GM12878 (cell line): ENCODE results near the gene SCLY. TPM values are rescaled to one million over a fixed set of nuclear protein-coding genes. Genes with fewer than 3 reads are reported as not detected.

Source experiments
- ATAC-seq: fragments of 200-7000 bp; cut with Tn5 transposase; 3 replicates; pipeline ENCODE4 v1.9.1; 2020; ENCODE audit warnings: mild to moderate bottlenecking, moderate library complexity
- BruUV-seq: library from RNA; stranded (reverse); fragments of 400-500 nt; replicated peaks from 2 replicates; lab custom pipeline; 2021; lab: Mats Ljungman, UMichigan
- CTCF ChIA-PET: fragments of 300-600 bp; sonication (Branson Sonifier 250); formaldehyde crosslinking; extraction: SDS; loops from one replicate; lab custom pipeline; 2021; ENCODE audit warnings: inconsistent platforms; lab: Yijun Ruan, JAX
- POLR2A ChIA-PET: fragments of 350-600 bp; formaldehyde crosslinking; extraction: SDS; loops from one replicate; lab custom pipeline; 2021; ENCODE audit warnings: inconsistent platforms; lab: Charles Lee
- RAD21 ChIA-PET: fragments of 300-600 bp; sonication (Branson Sonifier 250); formaldehyde crosslinking; loops from one replicate; lab custom pipeline; 2023; ENCODE audit warnings: antibody characterized with exemption; ENCODE audit not compliant: unreplicated experiment; lab: Charles Lee
- SMC1A ChIA-PET: fragments of 300-600 bp; sonication (Branson Sonifier 250); formaldehyde crosslinking; loops from one replicate; lab custom pipeline; 2023; ENCODE audit not compliant: unreplicated experiment, uncharacterized antibody; lab: Charles Lee
- DNase-seq: peaks from one replicate; pipeline ENCODE4 v3.0.0-alpha.2; 2011; ENCODE audit warnings: low read depth, low spot score
- FAIRE-seq: peaks from 3 replicates; lab custom pipeline; 2011; peaks lifted over from hg19 to GRCh38; lab: Jason Lieb, UNC
- H2AFZ ChIP-seq: 2 replicates; pipeline ENCODE4 v1.6.0; 2011; ENCODE audit warnings: low read depth, low read length, control low read depth; ENCODE audit not compliant: control insufficient read depth
- H3K27ac ChIP-seq: 2 replicates; pipeline ENCODE4 v1.5.1; 2011; ENCODE audit warnings: control low read depth; ENCODE audit not compliant: control insufficient read depth, insufficient read depth
- H3K27me3 ChIP-seq, 2 experiments: replicated peaks in 1 of 2; 2 replicates each; pipeline versions ENCODE4 v1.6.0 to v1.6.1; 2011; ENCODE audit warnings: low read length in 1 of 2; ENCODE audit not compliant: control insufficient read depth in 2 of 2, insufficient read depth in 2 of 2
- H3K36me3 ChIP-seq, 2 experiments: 2 replicates each; pipeline ENCODE4 v1.5.1; 2011; ENCODE audit warnings: low read length in 1 of 2; ENCODE audit not compliant: control insufficient read depth in 2 of 2, insufficient read depth in 2 of 2
- H3K4me1 ChIP-seq: 2 replicates; pipeline ENCODE4 v1.6.1; 2011; ENCODE audit warnings: mild to moderate bottlenecking, low read length, moderate library complexity, mixed read lengths; ENCODE audit not compliant: control insufficient read depth, insufficient read depth
- H3K4me2 ChIP-seq: 2 replicates; pipeline ENCODE4 v1.6.0; 2011; ENCODE audit warnings: control low read depth; ENCODE audit not compliant: control insufficient read depth, insufficient read depth
- H3K4me3 ChIP-seq: fragments of 200-600 bp; sonication (generic); 2 replicates; pipeline ENCODE4 v1.5.1; 2016
- H3K79me2 ChIP-seq: 2 replicates; pipeline ENCODE4 v1.6.0; 2011; ENCODE audit warnings: low read length; ENCODE audit not compliant: control insufficient read depth, insufficient read depth
- H3K9ac ChIP-seq: 2 replicates; pipeline ENCODE4 v1.8.0; 2011; ENCODE audit warnings: low read length, control low read depth, mixed read lengths; ENCODE audit not compliant: control insufficient read depth, insufficient read depth
- H3K9me3 ChIP-seq: replicated peaks from 3 replicates; pipeline ENCODE4 v1.5.1; 2011; ENCODE audit warnings: mild to moderate bottlenecking, low read length; ENCODE audit not compliant: control insufficient read depth, insufficient read depth
- H4K20me1 ChIP-seq: 2 replicates; pipeline ENCODE4 v1.6.0; 2011; ENCODE audit not compliant: control insufficient read depth, insufficient read depth
- BMI1 ChIP-seq: fragments of 450-650 bp; IDR thresholded peaks from 2 replicates; pipeline ENCODE4 v1.6.1; 2016; ENCODE audit warnings: mild to moderate bottlenecking, moderate library complexity, borderline replicate concordance
- BRCA1 ChIP-seq: IDR thresholded peaks from 2 replicates; pipeline ENCODE4 v1.6.1; 2011; ENCODE audit warnings: low read depth, low read length, improper control_type of control experiment
- CEBPB ChIP-seq, 2 experiments: fragments of 150-350 bp in 1 of 2; IDR thresholded peaks; 2 replicates each; pipeline ENCODE4 v1.6.1; 2012 to 2014; ENCODE audit warnings: low read depth in 2 of 2, low read length in 2 of 2, borderline replicate concordance in 1 of 2, inconsistent platforms in 1 of 2
- HDAC6 ChIP-seq: fragments of 200-600 bp; sonication (generic); IDR thresholded peaks from one replicate; pipeline ENCODE4 v1.8.0; 2017; ENCODE audit warnings: antibody characterized with exemption; ENCODE audit not compliant: unreplicated experiment
- NFYA ChIP-seq: IDR thresholded peaks from 2 replicates; pipeline ENCODE4 v1.6.1; 2011; ENCODE audit warnings: low read depth, mild to moderate bottlenecking, low read length, improper control_type of control experiment, borderline replicate concordance
- NFYB ChIP-seq: IDR thresholded peaks from 2 replicates; pipeline ENCODE4 v1.6.1; 2011; ENCODE audit warnings: low read depth, mild to moderate bottlenecking, low read length, improper control_type of control experiment, moderate library complexity; ENCODE audit not compliant: insufficient read depth
- TAF1 ChIP-seq: IDR thresholded peaks from 2 replicates; pipeline ENCODE4 v1.6.1; 2011; ENCODE audit warnings: mild to moderate bottlenecking, low read depth, low read length, borderline replicate concordance
- WGBS: methylation state at CpG from one replicate; pipeline ENCODE4 v1.1.6; 2016; ENCODE audit warnings: low lambda C conversion rate; ENCODE audit not compliant: insufficient replicate concordance, insufficient coverage; ENCODE audit errors: missing lambda C conversion rate; 5-methylcytosine and 5-hydroxymethylcytosine counted together
- in situ Hi-C: fragments of 300-500 bp; cut with MboI; formaldehyde crosslinking; loops from 9 replicates; pipeline ENCODE4 v1.14.3; 2018; ENCODE audit warnings: mixed read lengths
- intact Hi-C: fragments of 100-400 bp; cut with micrococcal nuclease; formaldehyde crosslinking; loops from one replicate; pipeline ENCODE4 v1.14.2; 2022; ENCODE audit not compliant: unreplicated experiment
- polyA plus RNA-seq, 11 experiments: library from polyadenylated mRNA; depleted of rRNA in 4 of 11; unstranded in 6 of 11; stranded (reverse) in 5 of 11; fragments of >200 nt; fragmentation: Nextera tagmentation in 4 of 11; fragmentation: Illumina TruSeq in 1 of 11; extraction: Ambion mirVana in 4 of 11; extraction: Trizol in 1 of 11; gene quantifications; 1 replicate in 1 of 11; 2 replicates in 10 of 11; pipeline versions ENCODE4 v1.2.1 to v1.2.3, GENCODE V29; 2011 to 2016; ENCODE audit warnings: inconsistent platforms in 2 of 11, missing spikeins in 2 of 11, low read depth in 1 of 11
- total RNA-seq, 4 experiments: library from RNA; depleted of rRNA in 3 of 4; stranded (reverse); fragments of >200 nt in 3 of 4; fragmentation: Illumina TruSeq in 1 of 4; extraction: Trizol in 1 of 4; gene quantifications; 2 replicates each; pipeline versions ENCODE4 v1.2.1 to v1.2.3, GENCODE V29; 2013 to 2021
- TF ChIP-seq, protein P1 (sequence below): fragments of 450-650 bp; IDR thresholded peaks from 2 replicates; pipeline ENCODE4 v1.6.1; 2018; ENCODE audit warnings: mild to moderate bottlenecking, low read depth, moderate library complexity; ENCODE audit not compliant: partially characterized antibody

The SCLY gene
- total and polyA plus RNA-seq, 10 of the 15 experiments (the other 5 are each of a cell fraction or from before 2014, with no cell fraction given), result 3.3 to 49.1 (median 32.3) TPM

GRCh38 chr2:238081150-238081549 lies 20.3 kb downstream of the SCLY start:
- intact Hi-C loops (no loop called here), in situ Hi-C loops (no loop called here)
- Histone ChIP-seq H3K27me3 (no peaks in the 10 kb centered on the region), H3K9me3 (no peaks in the 10 kb centered on the region), H3K4me1 (no peaks in the 10 kb centered on the region), H4K20me1 (no peaks in the 10 kb centered on the region), H3K36me3 (peaks cover 18 to 28% of the 10 kb centered on the region in 2 experiments), H3K9ac (no peak overlapping the region), H2AFZ (no peak overlapping the region), H3K27ac (no peak overlapping the region), H3K79me2 (no peaks in the 10 kb centered on the region), H3K4me3 (no peak overlapping the region), H3K4me2 (no peak overlapping the region)
- RAD21 ChIA-PET, result no interaction called here
- SMC1A ChIA-PET, result interaction anchor here (0.6 to 1.1 kb wide), 2 partner anchors 13 to 34 kb away, joined by 3 to 5 read pairs; no protein-coding TSS in a partner anchor
- no peak for DNase-seq
- 97% methylated on average over 13 of the region's 13 CpGs for WGBS
- BruUV-seq, result no TSS peak
- CTCF ChIA-PET, result no interaction called here
- ATAC-seq, result no peak
- TF ChIP-seq BRCA1 (no peak), CEBPB (IDR thresholded peaks at IDR 0.05; ENCODE audit: borderline replicate concordance in 1 of 2, low read depth in 2 of 2, low read length in 2 of 2) (no peak), HDAC6 (no peak), NFYB (no peak), TAF1 (no peak), BMI1 (no peak), NFYA (no peak)
- TF ChIP-seq, protein P1, sequence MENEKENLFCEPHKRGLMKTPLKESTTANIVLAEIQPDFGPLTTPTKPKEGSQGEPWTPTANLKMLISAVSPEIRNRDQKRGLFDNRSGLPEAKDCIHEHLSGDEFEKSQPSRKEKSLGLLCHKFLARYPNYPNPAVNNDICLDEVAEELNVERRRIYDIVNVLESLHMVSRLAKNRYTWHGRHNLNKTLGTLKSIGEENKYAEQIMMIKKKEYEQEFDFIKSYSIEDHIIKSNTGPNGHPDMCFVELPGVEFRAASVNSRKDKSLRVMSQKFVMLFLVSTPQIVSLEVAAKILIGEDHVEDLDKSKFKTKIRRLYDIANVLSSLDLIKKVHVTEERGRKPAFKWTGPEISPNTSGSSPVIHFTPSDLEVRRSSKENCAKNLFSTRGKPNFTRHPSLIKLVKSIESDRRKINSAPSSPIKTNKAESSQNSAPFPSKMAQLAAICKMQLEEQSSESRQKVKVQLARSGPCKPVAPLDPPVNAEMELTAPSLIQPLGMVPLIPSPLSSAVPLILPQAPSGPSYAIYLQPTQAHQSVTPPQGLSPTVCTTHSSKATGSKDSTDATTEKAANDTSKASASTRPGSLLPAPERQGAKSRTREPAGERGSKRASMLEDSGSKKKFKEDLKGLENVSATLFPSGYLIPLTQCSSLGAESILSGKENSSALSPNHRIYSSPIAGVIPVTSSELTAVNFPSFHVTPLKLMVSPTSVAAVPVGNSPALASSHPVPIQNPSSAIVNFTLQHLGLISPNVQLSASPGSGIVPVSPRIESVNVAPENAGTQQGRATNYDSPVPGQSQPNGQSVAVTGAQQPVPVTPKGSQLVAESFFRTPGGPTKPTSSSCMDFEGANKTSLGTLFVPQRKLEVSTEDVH, result no peak
- POLR2A ChIA-PET, result no interaction called here
- no peak for FAIRE-seq
